ENCODE measurements around the gene SDK1. TPM values are rescaled to one million over a fixed set of nuclear protein-coding genes. Genes with fewer than 3 reads are reported as not detected.

The SDK1 gene
- total and polyA plus RNA-seq, 4 experiments from 2014 or later: 0.06 to 0.26 TPM; not detected in 2

DNA sequence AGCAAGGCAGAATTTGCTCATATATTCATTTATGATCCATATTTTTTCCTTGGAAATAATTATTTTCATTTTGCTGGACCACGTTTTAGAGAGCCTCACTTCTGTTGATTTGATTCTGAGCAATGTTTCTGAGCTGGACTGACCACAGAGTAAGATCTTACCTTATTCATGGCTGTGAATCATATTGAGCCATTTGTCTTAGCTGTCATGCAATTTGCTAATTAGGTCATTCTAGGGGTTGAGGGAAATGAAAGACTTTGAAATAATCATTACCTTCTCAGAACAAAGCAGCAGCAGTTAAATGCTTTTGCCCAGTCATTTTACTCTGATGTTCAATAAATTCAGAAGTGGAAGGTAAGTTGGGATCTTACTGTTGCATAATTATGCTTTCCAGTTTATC is 251.4 kb downstream of the SDK1 start:
- H3K4me1 Mint-ChIP-seq: no peaks in the 10 kb centered on the region
- H3K4me3 Mint-ChIP-seq: no peak overlapping the region
- H3K9me3 ChIP-seq (ENCODE audit: control insufficient read depth in 1 of 2, low read length in 2 of 2): no peaks in the 10 kb centered on the region
- no peaks in the 10 kb centered on the region for H3K4me1 ChIP-seq (ENCODE audit: insufficient read depth, low read length)
- H3K27me3 ChIP-seq (ENCODE audit: insufficient read depth, low read length): no peaks in the 10 kb centered on the region
- DNase-seq: no peak
- H3K9me3 Mint-ChIP-seq: peaks cover 0 to 2% (median 0%) of the 10 kb centered on the region in 8 donors
- H3K27ac ChIP-seq (ENCODE audit: low read depth, low read length): no peak overlapping the region
- POLR2A ChIA-PET (ENCODE audit: partially characterized antibody): no interaction called here
- H3K36me3 Mint-ChIP-seq: no peaks in the 10 kb centered on the region
- no peak overlapping the region for H3K4me3 ChIP-seq (ENCODE audit: low read length in 2 of 2)
- H3K27ac Mint-ChIP-seq: no peak overlapping the region
- no peaks in the 10 kb centered on the region for H3K36me3 ChIP-seq (ENCODE audit: insufficient read depth, low read length)
- intact Hi-C loops (cut with micrococcal nuclease): no loop called here
- H3K27me3 Mint-ChIP-seq: peaks cover 3 to 7% of the 10 kb centered on the region in 2 donors
- CTCF ChIA-PET (ENCODE audit: partially characterized antibody): no interaction called here

DNA sequence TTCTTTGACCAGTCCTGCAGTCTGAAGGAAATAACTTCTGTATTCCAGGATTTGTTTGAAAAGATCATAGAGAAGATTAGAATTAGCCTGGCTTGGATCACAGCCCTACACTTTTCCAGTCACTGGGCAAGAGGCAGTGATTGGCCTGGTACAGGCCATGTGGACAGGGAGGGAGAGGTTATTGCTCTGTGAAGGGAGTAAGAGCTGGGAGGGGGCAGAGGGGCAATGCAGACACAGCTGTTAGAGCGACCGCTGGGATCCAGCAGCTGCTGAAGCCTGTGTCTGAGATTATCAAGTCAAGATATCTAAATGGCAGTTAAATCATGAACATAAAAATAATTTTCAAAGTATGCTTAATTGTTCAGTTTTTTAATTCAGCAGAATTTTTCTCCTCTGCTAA is 257.3 kb downstream of the SDK1 start:
- no peak overlapping the region for H3K27ac Mint-ChIP-seq
- DNase-seq: no peak
- peaks cover 0 to 4% (median 0%) of the 10 kb centered on the region in 8 donors for H3K9me3 Mint-ChIP-seq
- no peak overlapping the region for H3K4me3 Mint-ChIP-seq
- Histone ChIP-seq H3K27ac (ENCODE audit: low read depth, low read length) (no peak overlapping the region), H3K4me3 (ENCODE audit: low read length in 2 of 2) (no peak overlapping the region), H3K9me3 (ENCODE audit: control insufficient read depth in 1 of 2, low read length in 2 of 2) (no peaks in the 10 kb centered on the region), H3K27me3 (ENCODE audit: insufficient read depth, low read length) (no peaks in the 10 kb centered on the region), H3K4me1 (ENCODE audit: insufficient read depth, low read length) (no peaks in the 10 kb centered on the region), H3K36me3 (ENCODE audit: insufficient read depth, low read length) (no peaks in the 10 kb centered on the region)
- intact Hi-C loops (cut with micrococcal nuclease): no loop called here
- ChIA-PET CTCF (ENCODE audit: partially characterized antibody) (no interaction called here), POLR2A (ENCODE audit: partially characterized antibody) (no interaction called here)
- H3K36me3 Mint-ChIP-seq: no peaks in the 10 kb centered on the region
- peaks cover 0 to 3% (median under 1%) of the 10 kb centered on the region in 4 donors for H3K4me1 Mint-ChIP-seq
- peaks cover 3 to 4% of the 10 kb centered on the region in 2 donors for H3K27me3 Mint-ChIP-seq

DNA sequence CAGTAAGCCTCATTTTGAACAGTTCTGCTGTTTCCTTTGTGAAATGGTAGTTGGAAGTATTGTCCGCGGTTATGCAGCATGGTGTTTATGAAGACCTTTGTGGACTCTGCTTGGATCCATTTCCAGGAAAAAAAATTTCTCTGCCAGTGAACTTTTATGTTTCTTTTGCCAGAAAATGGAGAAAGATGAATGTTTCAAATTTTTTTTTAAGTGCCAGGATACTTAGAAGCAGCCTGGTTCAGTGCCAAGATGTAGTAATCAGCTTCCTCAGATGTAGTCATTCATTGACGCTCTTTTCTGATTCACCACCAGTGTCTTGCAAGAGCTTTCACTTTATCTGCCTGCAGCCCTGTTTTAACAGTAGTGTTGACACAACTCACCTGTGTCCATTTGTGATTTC is 258.2 kb downstream of the SDK1 start:
- H3K4me3 Mint-ChIP-seq: no peak overlapping the region
- CTCF ChIA-PET (ENCODE audit: partially characterized antibody): no interaction called here
- intact Hi-C loops (cut with micrococcal nuclease): no loop called here

DNA sequence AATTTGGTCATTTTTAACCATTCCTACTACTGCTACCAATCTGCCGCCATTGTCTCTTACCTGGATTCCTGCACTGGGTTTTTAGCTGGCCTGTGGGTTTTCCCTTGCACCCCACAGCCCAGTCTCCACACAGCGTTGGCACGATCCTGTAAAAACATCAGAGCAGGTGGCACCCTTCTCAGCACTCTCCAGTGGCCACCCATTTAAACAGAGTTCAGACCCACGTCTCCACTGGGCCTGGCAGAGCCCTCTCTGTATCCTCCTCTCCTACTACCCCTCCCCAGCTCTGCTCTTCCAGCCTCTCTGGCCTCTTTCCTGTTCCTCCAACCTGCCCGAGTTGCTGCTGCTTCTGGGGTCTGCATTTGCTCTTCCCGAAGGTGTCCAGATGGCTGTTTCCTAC is 259.4 kb downstream of the SDK1 start:
- no peaks in the 10 kb centered on the region for H3K27me3 ChIP-seq (ENCODE audit: insufficient read depth, low read length)
- H3K27ac ChIP-seq (ENCODE audit: low read depth, low read length): no peak overlapping the region
- CTCF ChIA-PET (ENCODE audit: partially characterized antibody): no interaction called here
- intact Hi-C loops (cut with micrococcal nuclease): no loop called here
- H3K9me3 ChIP-seq (ENCODE audit: control insufficient read depth in 1 of 2, low read length in 2 of 2): no peaks in the 10 kb centered on the region
- H3K4me1 Mint-ChIP-seq: peaks cover 3 to 11% (median 6%) of the 10 kb centered on the region in 4 donors
- no peak overlapping the region for H3K27ac Mint-ChIP-seq
- POLR2A ChIA-PET (ENCODE audit: partially characterized antibody): no interaction called here
- peaks cover 0 to 2% (median 0%) of the 10 kb centered on the region in 8 donors for H3K9me3 Mint-ChIP-seq
- peaks cover 3 to 4% of the 10 kb centered on the region in 2 donors for H3K27me3 Mint-ChIP-seq
- no peak overlapping the region for H3K4me3 Mint-ChIP-seq
- H3K4me3 ChIP-seq (ENCODE audit: low read length in 2 of 2): no peak overlapping the region
- H3K4me1 ChIP-seq (ENCODE audit: insufficient read depth, low read length): no peaks in the 10 kb centered on the region
- H3K36me3 ChIP-seq (ENCODE audit: insufficient read depth, low read length): no peaks in the 10 kb centered on the region
- H3K36me3 Mint-ChIP-seq: no peaks in the 10 kb centered on the region
- no peak for DNase-seq

More for the DNA sequence above, 258.2 kb downstream of the SDK1 start:
- Histone ChIP-seq H3K36me3 (ENCODE audit: insufficient read depth, low read length) (no peaks in the 10 kb centered on the region), H3K9me3 (ENCODE audit: control insufficient read depth in 1 of 2, low read length in 2 of 2) (no peaks in the 10 kb centered on the region), H3K27ac (ENCODE audit: low read depth, low read length) (no peak overlapping the region), H3K4me3 (ENCODE audit: low read length in 2 of 2) (no peak overlapping the region), H3K27me3 (ENCODE audit: insufficient read depth, low read length) (no peaks in the 10 kb centered on the region), H3K4me1 (ENCODE audit: insufficient read depth, low read length) (no peaks in the 10 kb centered on the region)
- peaks cover 0 to 3% (median 1%) of the 10 kb centered on the region in 4 donors for H3K4me1 Mint-ChIP-seq
- peaks cover 3 to 4% of the 10 kb centered on the region in 2 donors for H3K27me3 Mint-ChIP-seq
- peaks cover 0 to 2% (median 0%) of the 10 kb centered on the region in 8 donors for H3K9me3 Mint-ChIP-seq
- POLR2A ChIA-PET (ENCODE audit: partially characterized antibody): no interaction called here
- no peaks in the 10 kb centered on the region for H3K36me3 Mint-ChIP-seq
- H3K27ac Mint-ChIP-seq: no peak overlapping the region
- DNase-seq: no peak

DNA sequence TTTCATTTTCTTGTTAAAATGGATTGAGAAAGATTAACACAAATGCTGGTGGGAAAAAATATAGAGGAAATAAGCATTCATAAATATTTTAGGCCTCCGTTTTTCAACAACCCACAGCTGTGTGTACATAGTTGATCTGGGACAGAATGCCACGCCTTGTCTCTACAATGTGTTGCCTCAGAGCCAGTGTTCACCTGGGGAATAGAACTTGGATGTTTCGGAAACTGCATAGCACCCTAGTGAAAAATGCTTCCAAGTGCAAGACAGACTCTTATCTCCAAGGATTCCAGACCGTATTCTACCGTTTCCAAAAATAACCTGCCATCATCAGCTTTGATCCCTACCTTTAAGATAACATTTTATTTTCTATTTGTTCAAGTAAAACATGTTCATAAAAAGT is 260.9 kb downstream of the SDK1 start:
- Histone ChIP-seq H3K27ac (ENCODE audit: low read depth, low read length) (no peak overlapping the region), H3K27me3 (ENCODE audit: insufficient read depth, low read length) (no peaks in the 10 kb centered on the region), H3K4me3 (ENCODE audit: low read length in 2 of 2) (no peak overlapping the region), H3K36me3 (ENCODE audit: insufficient read depth, low read length) (no peaks in the 10 kb centered on the region), H3K9me3 (ENCODE audit: control insufficient read depth in 1 of 2, low read length in 2 of 2) (no peaks in the 10 kb centered on the region), H3K4me1 (ENCODE audit: insufficient read depth, low read length) (no peaks in the 10 kb centered on the region)
- ChIA-PET POLR2A (ENCODE audit: partially characterized antibody) (no interaction called here), CTCF (ENCODE audit: partially characterized antibody) (no interaction called here)
- intact Hi-C loops (cut with micrococcal nuclease): no loop called here
- Mint-ChIP-seq H3K36me3 (no peaks in the 10 kb centered on the region), H3K4me3 (no peak overlapping the region), H3K9me3 (peaks cover 0 to 2% (median 0%) of the 10 kb centered on the region in 8 donors), H3K4me1 (peaks cover 3 to 11% (median 6%) of the 10 kb centered on the region in 4 donors), H3K27me3 (peaks cover 0 to 2% of the 10 kb centered on the region in 2 donors), H3K27ac (no peak overlapping the region)
- DNase-seq: no peak

DNA sequence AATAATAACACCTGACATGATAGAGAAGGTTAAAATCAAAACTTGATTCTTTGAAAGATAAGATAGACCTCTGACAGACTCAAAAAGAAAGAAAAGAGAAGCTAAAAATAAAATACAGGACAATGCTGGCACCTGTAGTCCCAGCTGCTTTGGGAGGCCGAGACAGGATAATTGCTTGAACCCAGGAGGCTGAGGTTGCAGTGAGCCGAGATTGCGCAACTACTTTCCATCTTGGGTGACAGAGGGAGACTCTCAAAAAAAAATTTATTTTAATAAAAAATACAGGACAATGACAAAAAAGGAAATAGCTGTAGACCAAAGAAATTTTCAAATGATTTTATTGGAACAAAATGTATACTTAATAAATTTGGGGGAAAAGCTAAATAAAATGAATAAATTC is 263.2 kb downstream of the SDK1 start:
- no peak overlapping the region for H3K4me3 ChIP-seq (ENCODE audit: low read length in 2 of 2)
- H3K27ac Mint-ChIP-seq: no peak overlapping the region
- H3K4me1 Mint-ChIP-seq: peaks cover 3 to 11% (median 6%) of the 10 kb centered on the region in 4 donors
- ChIA-PET CTCF (ENCODE audit: partially characterized antibody) (no interaction called here), POLR2A (ENCODE audit: partially characterized antibody) (no interaction called here)
- no peak for DNase-seq
- no peaks in the 10 kb centered on the region for H3K36me3 Mint-ChIP-seq
- no peak overlapping the region for H3K4me3 Mint-ChIP-seq
- no peaks in the 10 kb centered on the region for H3K36me3 ChIP-seq (ENCODE audit: insufficient read depth, low read length)
- peaks cover 2 to 5% of the 10 kb centered on the region in 2 donors for H3K27me3 Mint-ChIP-seq
- no peak overlapping the region for H3K27ac ChIP-seq (ENCODE audit: low read depth, low read length)
- peaks cover 0 to 2% (median 0%) of the 10 kb centered on the region in 8 donors for H3K9me3 Mint-ChIP-seq
- intact Hi-C loops (cut with micrococcal nuclease): no loop called here
- no peaks in the 10 kb centered on the region for H3K27me3 ChIP-seq (ENCODE audit: insufficient read depth, low read length)
- H3K4me1 ChIP-seq (ENCODE audit: insufficient read depth, low read length): no peaks in the 10 kb centered on the region
- H3K9me3 ChIP-seq (ENCODE audit: control insufficient read depth in 1 of 2, low read length in 2 of 2): no peaks in the 10 kb centered on the region

DNA sequence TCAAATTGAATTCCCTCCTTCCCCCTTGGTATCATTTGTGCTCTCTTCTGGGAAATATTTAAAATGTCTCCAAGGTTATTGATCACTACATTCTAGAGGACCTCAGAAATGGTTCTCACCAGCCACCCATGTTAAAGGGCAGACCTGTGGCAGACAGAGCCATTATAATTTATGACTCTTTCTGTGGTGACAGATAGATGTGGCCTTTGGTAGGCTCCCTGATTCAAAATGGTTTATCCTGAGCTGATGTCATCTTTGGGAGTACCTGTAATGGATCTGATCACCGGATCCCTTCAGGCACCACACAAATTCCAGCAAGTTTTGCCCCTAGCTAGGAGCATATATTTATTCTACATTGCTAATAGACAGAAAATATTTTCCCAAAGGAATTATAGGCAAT is 267.5 kb downstream of the SDK1 start:
- Histone ChIP-seq H3K4me3 (ENCODE audit: low read length in 2 of 2) (no peak overlapping the region), H3K4me1 (ENCODE audit: insufficient read depth, low read length) (no peaks in the 10 kb centered on the region), H3K9me3 (ENCODE audit: control insufficient read depth in 1 of 2, low read length in 2 of 2) (no peaks in the 10 kb centered on the region), H3K27me3 (ENCODE audit: insufficient read depth, low read length) (no peaks in the 10 kb centered on the region), H3K36me3 (ENCODE audit: insufficient read depth, low read length) (no peaks in the 10 kb centered on the region), H3K27ac (ENCODE audit: low read depth, low read length) (no peak overlapping the region)
- ChIA-PET POLR2A (ENCODE audit: partially characterized antibody) (no interaction called here), CTCF (ENCODE audit: partially characterized antibody) (no interaction called here)
- intact Hi-C loops (cut with micrococcal nuclease): no loop called here
- Mint-ChIP-seq H3K27me3 (peaks cover 5 to 8% of the 10 kb centered on the region in 2 donors), H3K9me3 (no peaks in the 10 kb centered on the region), H3K36me3 (no peaks in the 10 kb centered on the region), H3K4me3 (no peak overlapping the region), H3K27ac (no peak overlapping the region), H3K4me1 (peaks cover 3 to 8% (median 5%) of the 10 kb centered on the region in 4 donors)
- DNase-seq: no peak

DNA sequence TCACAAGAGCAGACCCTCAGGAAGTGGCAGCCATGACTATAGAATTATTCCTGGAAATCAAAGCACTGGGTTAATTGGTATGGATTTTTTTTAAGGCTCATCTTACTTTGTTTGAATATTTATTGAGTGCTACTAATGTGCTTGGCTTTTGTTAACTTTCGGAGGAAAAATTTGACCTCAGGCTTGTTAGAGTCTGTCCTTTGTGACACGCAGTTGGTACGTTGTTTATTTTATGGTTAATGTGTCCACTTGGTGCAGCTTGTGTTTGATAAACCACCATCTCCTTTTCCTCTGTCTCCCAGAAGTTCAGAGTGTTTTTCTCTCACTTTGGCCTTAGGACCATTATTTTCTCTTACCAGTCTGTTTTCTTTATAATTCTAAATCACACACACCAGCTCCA is 268.6 kb downstream of the SDK1 start:
- no peaks in the 10 kb centered on the region for H3K9me3 ChIP-seq (ENCODE audit: control insufficient read depth in 1 of 2, low read length in 2 of 2)
- peaks cover 6 to 10% of the 10 kb centered on the region in 2 donors for H3K27me3 Mint-ChIP-seq
- no peaks in the 10 kb centered on the region for H3K27me3 ChIP-seq (ENCODE audit: insufficient read depth, low read length)
- no peaks in the 10 kb centered on the region for H3K9me3 Mint-ChIP-seq
- intact Hi-C loops (cut with micrococcal nuclease): no loop called here
- H3K27ac ChIP-seq (ENCODE audit: low read depth, low read length): no peak overlapping the region
- ChIA-PET POLR2A (ENCODE audit: partially characterized antibody) (no interaction called here), CTCF (ENCODE audit: partially characterized antibody) (no interaction called here)
- no peaks in the 10 kb centered on the region for H3K36me3 ChIP-seq (ENCODE audit: insufficient read depth, low read length)
- no peak overlapping the region for H3K4me3 Mint-ChIP-seq
- no peak overlapping the region for H3K4me3 ChIP-seq (ENCODE audit: low read length in 2 of 2)
- no peak overlapping the region for H3K27ac Mint-ChIP-seq
- no peaks in the 10 kb centered on the region for H3K4me1 ChIP-seq (ENCODE audit: insufficient read depth, low read length)
- no peaks in the 10 kb centered on the region for H3K36me3 Mint-ChIP-seq
- H3K4me1 Mint-ChIP-seq: peaks cover 3 to 6% (median 4%) of the 10 kb centered on the region in 4 donors
- DNase-seq: no peak

Measured in CD4-positive, alpha-beta memory T cell (primary cell).